Fibroblast of mammary gland (primary cell): Measurements from ENCODE around the gene ZNF185.

Source experiments
- DNase-seq: peaks from one replicate; pipeline ENCODE4 v3.0.0-alpha.2; 2010; ENCODE audit warnings: low read depth
- H3K4me3 ChIP-seq: 2 replicates; pipeline ENCODE4 v1.5.1; 2011; ENCODE audit warnings: low read depth, mild to moderate bottlenecking, low read length, moderate library complexity; ENCODE audit not compliant: control insufficient read depth
- CTCF ChIP-seq: conservative IDR thresholded peaks from 2 replicates; pipeline ENCODE4 v1.5.1; 2011; ENCODE audit warnings: low read depth, low read length, inconsistent platforms; ENCODE audit not compliant: control insufficient read depth, insufficient read depth

Gene ZNF185

GRCh38 chrX:152943826-152944225, 46.0 kb downstream of the ZNF185 start:
- no peak for DNase-seq
- TF ChIP-seq CTCF = no peak
- no peak overlapping the region for H3K4me3 ChIP-seq

GRCh38 chrX:152945021-152945979, 47.4 kb downstream of the ZNF185 start:
- no peak for DNase-seq
- no peak overlapping the region for H3K4me3 ChIP-seq

GRCh38 chrX:152946681-152947080, 48.8 kb downstream of the ZNF185 start:
- no peak for DNase-seq
- TF ChIP-seq CTCF = no peak
- no peak overlapping the region for H3K4me3 ChIP-seq

More at GRCh38 chrX:152945021-152945979, 47.4 kb downstream of the ZNF185 start:
- no peak for TF ChIP-seq CTCF
